Liver (tissue), 9 donors: Measurements from ENCODE around the gene ORAI3. TPM values are rescaled to one million over a fixed set of nuclear protein-coding genes. Genes with fewer than 3 reads are reported as not detected.
A peak's percentile ranks its signal among the peaks of the same experiment; 100 is the strongest.

Experiments used
- DNase-seq: peaks from one replicate; pipeline ENCODE4 v3.0.0-alpha.2; 2017; ENCODE audit warnings: low spot score
- H3K27ac ChIP-seq, 2 donors: one replicate each; pipeline ENCODE4 v1.7.0; 2013; ENCODE audit warnings: inconsistent platforms in 2 of 2, low read length in 2 of 2, control low read depth in 1 of 2, low read depth in 1 of 2, mild to moderate bottlenecking in 1 of 2
- H3K27me3 ChIP-seq, 4 donors: one replicate each; pipeline versions ENCODE4 v1.6.1 to v1.7.0; 2013; ENCODE audit warnings: low read length in 3 of 4, inconsistent platforms in 1 of 4, mild to moderate bottlenecking in 1 of 4, moderate library complexity in 1 of 4; ENCODE audit not compliant: control insufficient read depth in 4 of 4, insufficient read depth in 4 of 4
- H3K36me3 ChIP-seq, 4 donors: one replicate each; pipeline versions ENCODE4 v1.6.1 to v1.7.0; 2013; ENCODE audit warnings: low read length in 3 of 4, mild to moderate bottlenecking in 3 of 4, low read depth in 1 of 4, moderate library complexity in 1 of 4; ENCODE audit not compliant: control insufficient read depth in 4 of 4, insufficient read depth in 3 of 4
- H3K4me1 ChIP-seq, 4 donors: one replicate each; pipeline versions ENCODE4 v1.6.1 to v1.7.0; 2013; ENCODE audit warnings: low read length in 3 of 4, mild to moderate bottlenecking in 3 of 4, moderate library complexity in 1 of 4; ENCODE audit not compliant: control insufficient read depth in 4 of 4, insufficient read depth in 4 of 4
- H3K4me3 ChIP-seq, 3 donors: one replicate each; pipeline versions ENCODE4 v1.6.1 to v1.7.0; 2013; ENCODE audit warnings: low read length in 3 of 3, control low read depth in 1 of 3, low read depth in 1 of 3, mild to moderate bottlenecking in 1 of 3
- H3K9ac ChIP-seq, 2 donors: one replicate each; pipeline ENCODE4 v1.7.0; 2013; ENCODE audit warnings: low read length in 2 of 2, mild to moderate bottlenecking in 2 of 2, moderate library complexity in 2 of 2, control low read depth in 1 of 2, low read depth in 1 of 2
- H3K9me3 ChIP-seq, 4 donors: one replicate each; pipeline versions ENCODE4 v1.6.1 to v1.7.0; 2013; ENCODE audit warnings: low read length in 3 of 4; ENCODE audit not compliant: control insufficient read depth in 4 of 4
- ATF3 ChIP-seq: IDR thresholded peaks from 2 replicates; pipeline ENCODE4 v1.6.1; 2016; ENCODE audit warnings: antibody characterized with exemption
- CTCF ChIP-seq: fragments of 150-350 bp; IDR thresholded peaks from 2 replicates; pipeline ENCODE4 v1.5.1; 2017; ENCODE audit warnings: improper control_type of control experiment, low read depth, low read length; ENCODE audit not compliant: missing input control
- EGR1 ChIP-seq, 2 donors: IDR thresholded peaks; 2 replicates each; pipeline ENCODE4 v1.6.1; 2016 to 2018; ENCODE audit warnings: antibody characterized with exemption in 2 of 2, low read depth in 2 of 2
- FOXA1 ChIP-seq: IDR thresholded peaks from 2 replicates; pipeline ENCODE4 v1.6.1; 2016; ENCODE audit warnings: antibody characterized with exemption
- FOXA2 ChIP-seq: IDR thresholded peaks from 2 replicates; pipeline ENCODE4 v1.6.1; 2016; ENCODE audit warnings: antibody characterized with exemption
- GABPA ChIP-seq, 2 donors: IDR thresholded peaks in 1 of 2; conservative IDR thresholded peaks in 1 of 2; 2 replicates each; pipeline ENCODE4 v1.6.1; 2016; ENCODE audit warnings: antibody characterized with exemption in 2 of 2, mild to moderate bottlenecking in 1 of 2, moderate library complexity in 1 of 2
- HNF4A ChIP-seq, 2 donors: conservative IDR thresholded peaks; 2 replicates each; pipeline ENCODE4 v1.6.1; 2016; ENCODE audit warnings: antibody characterized with exemption in 2 of 2, mild to moderate bottlenecking in 2 of 2
- HNF4G ChIP-seq: IDR thresholded peaks from 2 replicates; pipeline ENCODE4 v1.6.1; 2016; ENCODE audit warnings: antibody characterized with exemption
- JUND ChIP-seq, 2 donors: IDR thresholded peaks; 2 replicates each; pipeline ENCODE4 v1.6.1; 2016; ENCODE audit warnings: antibody characterized with exemption in 2 of 2
- MAX ChIP-seq: IDR thresholded peaks from 2 replicates; pipeline ENCODE4 v1.6.1; 2016; ENCODE audit warnings: antibody characterized with exemption
- NR2F2 ChIP-seq: IDR thresholded peaks from 2 replicates; pipeline ENCODE4 v1.6.1; 2016; ENCODE audit warnings: antibody characterized with exemption
- RAD21 ChIP-seq, 2 donors: IDR thresholded peaks; 2 replicates each; pipeline ENCODE4 v1.6.1; 2016; ENCODE audit warnings: antibody characterized with exemption in 2 of 2, mild to moderate bottlenecking in 2 of 2
- REST ChIP-seq: IDR thresholded peaks from 2 replicates; pipeline ENCODE4 v1.6.1; 2016; ENCODE audit warnings: antibody characterized with exemption, mild to moderate bottlenecking
- SP1 ChIP-seq: IDR thresholded peaks from 2 replicates; pipeline ENCODE4 v1.6.1; 2018; ENCODE audit warnings: antibody characterized with exemption, mild to moderate bottlenecking
- YY1 ChIP-seq: IDR thresholded peaks from 2 replicates; pipeline ENCODE4 v1.6.1; 2016; ENCODE audit warnings: antibody characterized with exemption, mild to moderate bottlenecking
- whole genome bisulfite sequencing: extraction: QIAGEN DNeasy Blood & Tissue Kit; methylation state at CpG from one replicate; pipeline ENCODE4 v1.1.7; 2013; 5-methylcytosine and 5-hydroxymethylcytosine counted together
- polyA plus RNA-seq, 2 donors: library from polyadenylated mRNA; stranded (reverse) in 1 of 2; unstranded in 1 of 2; fragments of 200-250 nt in 1 of 2; fragments of >200 nt in 1 of 2; fragmentation: Nextera tagmentation in 1 of 2; extraction: Ambion mirVana in 1 of 2; gene quantifications; one replicate each; pipeline versions ENCODE4 v1.2.1 to v1.2.3, GENCODE V29; 2013 to 2015
- total RNA-seq, 2 donors: library from RNA; depleted of rRNA; stranded (reverse); fragments of >200 nt; gene quantifications; one replicate each; pipeline ENCODE4 v1.2.3, GENCODE V29; 2014
- donor health status: healthy.
- donor health status: healthy.
- donor health status: healthy.
- donor health status: healthy.
- donor health status: healthy.

Gene ORAI3
- total and polyA plus RNA-seq, 4 donors: 26.6 to 39.1 (median 31.4) TPM

GRCh38 chr16:30925995-30926811 is 22.7 kb upstream of the ORAI3 start:
- Histone ChIP-seq H3K27ac (no peak overlapping the region), H3K27me3 (no peaks in the 10 kb centered on the region), H3K9me3 (no peaks in the 10 kb centered on the region), H3K4me1 (peaks cover 4 to 9% (median 8%) of the 10 kb centered on the region in 4 donors), H3K36me3 (peaks cover 0 to 7% (median 4%) of the 10 kb centered on the region in 4 donors), H3K9ac (no peak overlapping the region), H3K4me3 (no peak overlapping the region)
- 75% methylated on average over 10 of the region's 10 CpGs for WGBS
- DNase-seq: no peak
- TF ChIP-seq HNF4A (conservative IDR thresholded peaks at IDR 0.05): no peak

GRCh38 chr16:30926937-30927788 is 21.7 kb upstream of the ORAI3 start:
- no peak for DNase-seq
- no peak for TF ChIP-seq GABPA (IDR thresholded peaks at IDR 0.05 in 1 of 2, conservative IDR thresholded peaks at IDR 0.05 in 1 of 2)
- no peak for TF ChIP-seq HNF4G
- H3K9ac ChIP-seq: no peak overlapping the region
- H3K4me3 ChIP-seq: no peak overlapping the region
- peaks cover under 1 to 10% (median 4%) of the 10 kb centered on the region in 4 donors for H3K36me3 ChIP-seq
- H3K9me3 ChIP-seq: no peaks in the 10 kb centered on the region
- no peaks in the 10 kb centered on the region for H3K27me3 ChIP-seq
- H3K4me1 ChIP-seq: peaks cover 0 to 2% (median under 1%) of the 10 kb centered on the region in 4 donors
- 95% methylated on average over 22 of the region's 22 CpGs for WGBS
- H3K27ac ChIP-seq: no peak overlapping the region

GRCh38 chr16:30927789-30928378 is 21.0 kb upstream of the ORAI3 start:
- H3K9ac ChIP-seq: no peak overlapping the region
- TF ChIP-seq ATF3: no peak
- TF ChIP-seq FOXA1: no peak
- no peak for TF ChIP-seq HNF4A (conservative IDR thresholded peaks at IDR 0.05)
- no peak for TF ChIP-seq YY1
- TF ChIP-seq MAX: no peak
- TF ChIP-seq SP1: no peak
- no peak for TF ChIP-seq RAD21 (IDR thresholded peaks at IDR 0.05)
- no peak for TF ChIP-seq NR2F2
- TF ChIP-seq CTCF: no peak
- no peak for TF ChIP-seq FOXA2
- TF ChIP-seq REST: no peak
- TF ChIP-seq GABPA (IDR thresholded peaks at IDR 0.05 in 1 of 2, conservative IDR thresholded peaks at IDR 0.05 in 1 of 2): no peak
- no peak for TF ChIP-seq JUND (IDR thresholded peaks at IDR 0.05)
- no peak for TF ChIP-seq HNF4G
- no peak for TF ChIP-seq EGR1 (IDR thresholded peaks at IDR 0.05; ENCODE audit: low read depth in 2 of 2)
- no peak overlapping the region for H3K4me3 ChIP-seq
- H3K27ac ChIP-seq: no peak overlapping the region
- H3K27me3 ChIP-seq: no peaks in the 10 kb centered on the region
- 76% methylated on average over 15 of the region's 15 CpGs for WGBS
- peaks cover 4 to 12% (median 5%) of the 10 kb centered on the region in 4 donors for H3K36me3 ChIP-seq
- DNase-seq: peak; percentile 49
- no peaks in the 10 kb centered on the region for H3K9me3 ChIP-seq
- peaks cover 0 to 2% (median 0%) of the 10 kb centered on the region in 4 donors for H3K4me1 ChIP-seq
